Fibroblast of skin of abdomen (primary cell): Measurements from ENCODE around the gene TPSB2.
"Not testable (repeated sequence)": the region's sequence is repeated elsewhere in the genome, so short reads cannot be mapped to it uniquely, and the experiment has no call there.

Experiments
- DNase-seq: peaks from one replicate; pipeline ENCODE4 v3.0.0-alpha.2; 2013

The TPSB2 gene

DNA sequence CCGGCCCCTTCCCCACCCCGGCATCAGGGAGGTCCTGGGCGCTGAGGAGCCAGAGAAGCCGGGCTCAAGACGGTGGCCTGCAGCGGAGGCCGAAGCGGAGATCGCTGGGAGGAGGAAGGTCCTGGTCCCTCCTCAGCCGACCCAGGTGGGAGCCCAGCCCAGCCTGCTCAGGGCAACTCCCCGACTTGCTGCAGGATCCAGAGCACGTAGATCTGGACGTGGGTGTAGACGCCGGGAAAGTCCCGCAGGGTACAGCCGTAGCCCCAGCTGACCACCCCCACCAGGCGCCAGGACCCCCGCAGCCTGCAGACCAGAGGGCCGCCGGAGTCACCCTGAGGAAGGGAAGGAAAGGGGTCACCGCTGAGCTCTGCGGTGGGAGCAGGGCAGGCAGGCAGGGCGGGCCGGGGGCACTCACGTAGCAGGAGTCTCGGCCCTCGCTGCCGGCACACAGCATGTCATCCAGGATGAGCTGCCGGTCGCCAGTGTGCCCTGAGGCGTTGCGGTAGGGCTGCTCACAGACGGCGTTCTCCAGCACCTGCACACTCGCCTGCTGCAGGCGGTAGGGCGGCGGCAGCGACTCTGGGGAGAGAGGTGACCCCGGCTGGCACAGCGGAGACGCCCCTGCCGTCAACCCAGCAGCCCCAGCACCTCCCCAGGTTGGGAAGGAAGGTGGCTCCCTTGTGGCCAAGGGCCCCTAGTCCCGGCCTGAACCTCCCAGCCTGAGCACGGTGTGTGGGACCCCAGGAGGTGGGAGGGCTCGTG lies 31.3 kb upstream of the TPSB2 start:
- no peak for DNase-seq

DNA sequence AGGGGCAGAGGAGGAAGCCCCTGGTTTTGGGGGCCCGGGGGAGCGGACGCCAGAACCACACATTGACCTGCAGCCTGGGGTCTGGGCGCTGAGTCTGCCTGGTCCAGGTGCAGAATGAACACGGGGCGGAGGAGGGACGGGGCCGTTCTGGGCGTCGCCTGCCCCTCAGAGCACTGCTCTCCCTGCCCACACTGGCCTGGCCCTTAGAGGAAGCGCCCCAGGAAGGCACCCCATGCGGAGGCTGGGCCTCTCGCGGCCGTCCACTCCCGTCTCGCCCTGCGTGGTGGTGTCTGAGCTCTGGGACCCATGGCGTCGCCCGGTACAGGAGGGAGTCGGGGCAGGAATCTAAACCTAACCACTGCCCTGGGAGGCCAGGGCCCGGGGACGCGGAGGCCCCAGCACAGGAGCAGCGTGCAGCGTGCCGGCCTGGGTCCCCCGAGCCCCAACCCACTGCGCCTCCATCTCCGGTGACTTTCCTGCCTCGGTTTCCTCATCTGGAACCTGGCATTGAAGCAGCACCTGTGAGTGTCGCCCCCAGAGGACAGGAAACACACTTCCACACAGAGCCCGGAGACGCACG lies 30.2 kb upstream of the TPSB2 start:
- no peak for DNase-seq

DNA sequence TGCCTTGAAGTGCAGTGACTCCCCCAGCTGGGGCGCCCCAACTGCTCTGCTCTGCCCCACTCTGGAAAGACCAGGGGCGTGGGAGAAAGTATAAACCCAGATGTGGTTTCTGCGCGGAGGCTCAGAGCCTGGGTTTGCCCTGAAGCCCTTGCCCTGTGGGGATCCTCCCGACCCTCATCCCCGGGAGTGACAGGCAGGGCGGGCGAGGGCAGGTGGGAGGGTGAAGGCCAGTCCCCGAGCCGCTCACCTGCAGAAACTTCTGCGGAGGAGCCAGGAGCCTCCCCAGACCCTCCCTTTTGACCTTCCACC lies 29.7 kb upstream of the TPSB2 start:
- DNase-seq = no peak

DNA sequence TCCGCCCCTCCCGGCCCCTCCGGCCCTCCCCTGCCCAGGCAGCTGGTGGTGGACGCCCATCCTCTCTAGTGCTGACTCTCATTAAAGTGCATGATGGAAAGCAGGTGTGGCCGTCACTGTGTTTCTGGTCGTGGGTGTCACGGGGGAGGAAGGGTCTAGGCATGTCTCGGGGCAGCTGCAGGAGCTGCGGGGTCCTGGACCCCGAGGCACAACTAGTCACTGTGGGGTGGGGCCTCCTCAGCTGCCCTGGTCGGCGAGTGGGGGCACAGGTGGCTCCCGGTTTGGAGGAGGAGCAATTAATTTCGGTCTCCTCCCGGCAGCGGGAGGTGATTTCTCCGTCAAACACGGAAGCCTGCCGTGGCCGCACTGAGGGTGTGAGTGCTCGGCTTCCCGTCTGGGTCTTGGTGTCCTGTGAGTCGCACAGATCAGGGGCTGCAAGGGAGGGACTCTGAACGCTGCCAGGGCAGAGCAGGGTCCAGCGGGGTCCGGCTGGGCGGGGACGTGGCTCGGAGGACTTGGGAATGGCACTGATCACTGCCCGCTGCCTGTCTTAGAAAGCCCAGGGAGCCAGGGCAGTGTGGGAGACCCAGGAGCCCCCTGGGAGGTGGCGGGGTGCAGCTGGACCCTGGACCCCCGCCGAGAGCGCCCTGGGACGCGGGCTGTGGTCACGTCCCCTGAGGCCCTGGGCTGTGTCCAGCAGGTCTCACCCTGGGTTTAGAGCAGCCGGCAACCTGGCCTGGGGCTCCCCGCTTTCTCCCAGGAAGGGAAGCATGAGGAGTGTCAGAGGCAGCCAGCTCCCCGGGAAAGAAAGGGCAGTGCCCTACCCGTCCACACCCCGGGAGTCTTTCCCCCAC lies 29.1 kb upstream of the TPSB2 start:
- no peak for DNase-seq

DNA sequence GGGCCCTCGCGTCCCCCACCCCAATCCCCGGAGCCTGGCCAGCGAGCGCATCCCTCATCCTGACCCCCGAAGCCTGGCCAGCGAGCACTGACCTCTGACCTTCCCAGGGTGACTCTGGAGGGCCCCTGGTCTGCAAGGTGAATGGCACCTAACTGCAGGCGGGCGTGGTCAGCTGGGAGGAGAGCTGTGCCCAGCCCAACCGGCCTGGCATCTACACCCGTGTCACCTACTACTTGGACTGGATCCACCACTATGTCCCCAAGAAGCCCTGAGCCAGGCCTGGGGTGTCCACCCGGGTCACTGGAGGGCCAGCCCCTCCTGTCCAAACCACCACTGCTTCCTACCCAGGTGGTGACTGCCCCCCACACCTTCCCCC lies 28.2 kb upstream of the TPSB2 start:
- DNase-seq = no peak

DNA sequence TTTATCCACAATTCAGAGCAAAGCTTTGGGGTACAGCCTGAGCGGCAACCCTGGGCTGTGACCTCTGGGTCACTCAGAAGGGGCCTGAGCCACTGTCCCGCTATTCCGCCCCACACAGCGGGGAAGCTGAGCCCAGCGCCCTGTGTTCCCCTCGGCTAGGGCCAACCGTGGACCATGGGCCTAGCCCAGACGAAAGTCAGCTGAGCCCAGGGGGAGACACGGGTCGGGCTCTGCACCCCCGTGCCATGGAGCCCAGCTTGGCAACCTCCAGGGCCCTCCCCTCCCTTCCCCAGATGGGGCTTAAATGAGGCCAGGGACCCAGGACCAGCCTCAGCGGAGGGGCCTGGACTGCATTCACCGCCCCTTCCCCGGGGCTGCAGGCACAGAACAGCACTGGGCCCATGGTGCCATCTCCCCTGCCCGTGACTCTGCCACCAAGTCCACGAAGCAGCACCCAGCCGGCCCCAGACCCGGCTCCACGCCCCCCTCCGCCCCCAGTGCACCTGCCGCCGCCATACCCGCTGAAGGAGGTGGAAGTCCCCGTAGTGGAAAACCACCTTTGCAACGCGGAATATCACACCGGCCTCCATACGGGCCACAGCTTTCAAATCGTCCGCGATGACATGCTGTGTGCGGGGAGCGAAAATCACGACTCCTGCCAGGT lies 27.7 kb upstream of the TPSB2 start:
- no peak for DNase-seq

DNA sequence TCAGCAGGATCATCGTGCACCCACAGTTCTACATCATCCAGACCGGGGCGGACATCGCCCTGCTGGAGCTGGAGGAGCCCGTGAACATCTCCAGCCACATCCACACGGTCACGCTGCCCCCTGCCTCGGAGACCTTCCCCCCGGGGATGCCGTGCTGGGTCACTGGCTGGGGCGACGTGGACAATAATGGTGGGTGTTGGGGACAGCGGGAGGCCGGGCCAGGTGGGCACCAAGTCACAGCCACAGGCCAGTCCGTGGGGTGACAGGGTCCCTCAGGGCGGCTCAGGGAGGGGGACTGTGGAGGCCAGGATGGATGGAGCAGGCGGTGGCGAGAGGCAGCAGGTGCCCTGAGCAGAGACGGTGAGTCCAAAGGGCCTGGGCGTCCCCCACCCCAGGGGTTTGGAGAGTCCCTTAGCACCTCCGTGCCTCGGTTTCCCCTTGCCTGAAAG lies 26.9 kb upstream of the TPSB2 start:
- DNase-seq = no peak

DNA sequence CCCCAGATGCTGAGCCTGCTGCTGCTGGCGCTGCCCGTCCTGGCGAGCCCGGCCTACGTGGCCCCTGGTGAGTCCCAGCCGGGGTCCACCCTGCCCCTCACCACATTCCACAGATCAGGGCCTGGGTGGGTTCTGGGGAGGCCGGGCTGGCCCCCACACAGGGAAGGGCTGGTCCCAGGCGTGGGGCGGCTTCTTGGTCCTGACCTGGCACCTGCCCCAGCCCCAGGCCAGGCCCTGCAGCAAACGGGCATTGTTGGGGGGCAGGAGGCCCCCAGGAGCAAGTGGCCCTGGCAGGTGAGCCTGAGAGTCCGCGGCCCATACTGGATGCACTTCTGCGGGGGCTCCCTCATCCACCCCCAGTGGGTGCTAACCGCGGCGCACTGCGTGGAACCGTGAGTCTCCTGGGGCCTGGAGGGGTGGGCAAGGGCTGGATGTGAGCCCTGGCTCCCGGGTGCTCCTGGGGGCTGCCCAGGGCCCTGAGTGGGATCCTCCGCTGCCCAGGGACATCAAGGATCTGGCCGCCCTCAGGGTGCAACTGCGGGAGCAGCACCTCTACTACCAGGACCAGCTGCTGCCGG lies 26.4 kb upstream of the TPSB2 start:
- not testable (repeated sequence) for DNase-seq

DNA sequence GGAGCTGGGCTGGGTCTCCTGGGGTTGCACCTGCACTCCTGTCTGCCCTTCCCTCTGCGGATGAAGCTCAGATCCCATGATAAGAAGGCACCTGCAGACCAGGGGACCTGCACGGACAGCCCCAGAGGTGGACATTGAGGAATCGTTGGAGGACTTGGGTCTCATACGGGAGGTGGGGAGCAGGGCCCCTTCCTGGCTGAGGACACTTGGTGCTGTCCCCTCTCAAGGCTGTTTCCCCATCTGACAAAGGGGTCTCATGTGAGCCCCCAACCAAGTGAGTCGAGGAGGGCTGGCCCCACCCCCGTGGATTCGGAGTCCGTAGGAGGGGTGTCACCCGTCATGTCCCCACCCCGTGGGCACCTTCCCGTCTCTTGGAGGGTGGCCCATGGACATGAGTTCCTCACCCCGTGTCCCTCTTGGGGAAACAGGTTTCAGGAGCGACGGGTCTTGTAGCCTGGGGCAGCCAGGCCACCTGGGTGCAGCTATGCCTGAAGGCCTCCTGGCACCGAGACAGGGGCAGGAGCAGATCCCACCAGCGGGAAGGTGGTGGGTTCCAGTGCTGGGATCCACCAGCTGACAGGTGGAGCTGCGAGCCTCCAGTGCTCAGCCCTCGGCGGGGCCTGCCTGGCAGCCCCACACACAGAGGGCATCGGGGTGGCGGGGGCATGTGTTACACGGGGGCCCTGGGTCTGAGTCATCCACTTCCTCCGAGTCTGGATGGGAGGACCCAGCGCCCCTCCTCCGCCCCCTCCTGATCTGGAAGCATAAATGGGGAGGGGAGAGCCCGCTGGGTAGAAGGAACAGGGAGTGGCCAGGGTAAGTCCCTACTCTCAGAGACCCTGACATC lies 25.5 kb upstream of the TPSB2 start, which contains the start of gene TPSD1:
TSS of gene TPSD1 (plus strand) at position 794 of the 847 bp plus-strand sequence. CDS start 212 bp downstream, outside the sequence.
- not testable (repeated sequence) for DNase-seq

DNA sequence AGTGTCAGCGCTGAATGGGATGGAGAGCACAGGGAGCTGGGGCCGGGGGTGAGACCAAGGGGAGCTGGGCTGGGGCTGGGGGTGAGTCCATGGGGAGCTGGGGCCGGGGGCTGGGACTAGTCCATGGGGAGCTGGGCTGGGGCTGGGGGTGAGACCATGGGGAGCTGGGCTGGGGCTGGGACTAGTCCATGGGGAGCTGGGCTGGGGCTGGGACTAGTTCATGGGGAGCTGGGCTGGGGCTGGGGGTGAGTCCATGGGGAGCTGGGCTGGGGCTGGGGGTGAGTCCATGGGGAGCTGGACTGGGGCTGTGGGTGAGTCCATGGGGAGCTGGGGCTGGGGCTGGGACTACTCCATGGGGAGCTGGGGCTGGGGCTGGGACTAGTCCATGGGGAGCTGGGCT lies 24.8 kb upstream of the TPSB2 start:
- not testable (repeated sequence) for DNase-seq

DNA sequence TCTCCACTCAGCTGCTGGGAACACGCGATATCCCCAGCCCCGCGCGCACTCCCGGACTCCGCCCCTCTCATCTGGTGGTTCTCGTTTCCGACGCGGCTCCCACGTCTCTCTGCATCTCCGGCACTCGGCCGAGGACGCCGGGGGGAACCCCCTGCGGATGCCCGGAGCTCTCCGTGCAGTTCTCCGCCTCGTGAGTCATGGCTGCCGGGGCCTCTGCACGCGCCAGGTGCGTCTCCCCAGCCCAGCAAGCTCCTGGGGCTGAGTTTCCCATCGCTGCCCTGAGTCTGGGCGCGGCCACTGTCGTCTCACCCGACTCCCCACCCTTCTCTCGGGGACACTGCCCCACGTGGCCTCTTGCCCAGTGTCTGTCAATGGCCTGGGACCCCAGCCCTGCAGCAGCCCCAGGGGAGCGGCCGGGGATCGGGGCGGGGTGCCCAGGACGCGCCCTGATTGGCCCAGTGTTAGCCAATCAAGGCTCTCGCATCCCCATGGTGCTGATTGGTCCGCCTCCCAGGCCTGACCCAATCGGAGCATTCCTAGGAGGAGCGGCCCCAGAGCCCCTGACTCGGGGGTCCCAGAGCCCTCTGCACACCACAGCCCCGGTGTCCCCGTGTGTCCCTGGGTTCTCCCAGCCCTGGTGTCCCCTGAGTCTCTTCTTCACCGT lies 23.8 kb upstream of the TPSB2 start:
- not testable (repeated sequence) for DNase-seq

DNA sequence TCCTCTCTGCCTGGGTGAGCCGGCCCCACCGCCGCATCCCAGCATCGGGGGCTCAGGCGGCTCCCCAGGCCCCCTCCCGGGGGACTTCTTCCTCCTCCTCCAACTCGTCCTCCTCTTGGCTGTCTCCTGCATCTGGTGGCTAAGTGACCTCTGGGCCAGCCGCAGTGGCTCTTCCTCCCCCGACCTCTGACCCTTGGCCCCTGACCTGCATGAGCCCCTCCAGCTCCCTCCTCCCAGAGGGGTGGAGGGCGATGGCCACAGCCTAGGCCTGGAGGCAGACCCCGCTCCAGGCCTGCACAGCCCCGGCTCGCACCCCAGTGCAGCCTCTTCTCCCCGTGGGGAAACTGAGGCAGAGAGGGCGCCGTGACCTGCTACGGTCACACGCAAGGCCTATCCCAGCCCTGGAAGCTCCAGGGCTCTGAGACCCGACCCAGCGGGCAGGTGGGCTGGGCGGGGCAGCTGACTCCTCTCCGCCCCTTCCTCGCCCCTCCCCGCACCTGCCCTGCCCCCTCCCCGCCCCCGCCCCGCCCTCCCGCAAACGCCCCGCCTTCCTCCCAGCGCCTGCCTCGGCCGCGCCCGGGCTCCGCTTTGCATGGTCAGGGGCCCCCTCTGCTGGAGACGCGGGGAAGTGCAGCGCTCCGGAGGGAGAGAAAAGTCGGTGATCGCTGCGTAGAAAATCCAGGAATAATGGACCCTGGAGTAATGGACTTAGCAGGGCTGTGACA lies 19.2 kb upstream of the TPSB2 start:
- DNase-seq = not testable (repeated sequence)

DNA sequence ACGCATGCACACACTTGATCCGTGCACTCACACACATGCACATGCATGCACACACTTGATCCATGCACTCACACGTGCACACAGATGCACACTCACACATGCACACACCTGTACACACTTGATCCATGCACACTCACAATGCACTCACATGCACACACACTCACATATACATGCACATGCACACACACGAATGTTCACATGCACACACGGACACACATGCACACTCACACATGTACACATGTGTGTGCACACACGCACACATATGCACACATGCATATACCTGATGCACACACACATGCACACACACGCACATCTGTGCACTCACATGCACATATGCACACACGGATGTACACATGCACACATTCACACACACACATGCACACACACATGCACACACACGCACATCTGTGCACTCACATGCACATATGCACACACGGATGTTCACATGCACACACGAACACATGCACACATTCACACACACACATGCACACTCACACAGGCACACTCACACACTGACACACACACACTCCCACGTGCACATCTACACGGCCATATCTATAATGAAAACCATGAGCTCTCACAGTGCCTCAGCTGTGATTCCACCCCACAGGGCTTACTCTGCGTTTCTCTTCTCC lies 18.0 kb upstream of the TPSB2 start:
- DNase-seq = not testable (repeated sequence)

DNA sequence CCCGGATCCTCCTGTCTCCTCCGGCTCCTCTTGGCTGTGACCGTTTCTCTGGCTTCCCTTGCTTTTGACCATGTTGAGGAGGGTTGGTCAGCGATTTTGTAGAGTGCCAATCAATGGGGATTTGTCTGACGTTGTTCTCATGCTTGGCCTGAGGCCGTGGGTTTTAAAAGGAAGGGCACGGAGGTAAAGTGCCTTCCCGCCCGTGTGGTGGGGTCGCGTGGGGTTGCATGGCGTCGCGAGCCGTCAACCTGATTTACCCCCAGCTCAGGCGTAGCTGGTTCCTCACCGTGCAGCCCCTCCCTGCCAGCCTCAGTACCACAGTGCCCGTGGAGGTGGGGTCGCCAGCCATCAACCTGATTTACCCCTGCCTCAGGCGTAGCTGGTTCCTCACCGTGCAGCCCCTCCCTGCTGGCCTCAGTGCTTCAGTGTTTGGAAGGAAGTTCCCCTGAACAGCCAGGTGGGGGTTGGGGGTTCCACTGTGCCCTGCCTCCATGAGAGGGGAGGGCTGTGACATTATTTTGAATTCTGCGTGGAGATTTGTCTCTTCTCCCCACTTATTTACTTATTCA lies 15.6 kb upstream of the TPSB2 start:
- no peak for DNase-seq

DNA sequence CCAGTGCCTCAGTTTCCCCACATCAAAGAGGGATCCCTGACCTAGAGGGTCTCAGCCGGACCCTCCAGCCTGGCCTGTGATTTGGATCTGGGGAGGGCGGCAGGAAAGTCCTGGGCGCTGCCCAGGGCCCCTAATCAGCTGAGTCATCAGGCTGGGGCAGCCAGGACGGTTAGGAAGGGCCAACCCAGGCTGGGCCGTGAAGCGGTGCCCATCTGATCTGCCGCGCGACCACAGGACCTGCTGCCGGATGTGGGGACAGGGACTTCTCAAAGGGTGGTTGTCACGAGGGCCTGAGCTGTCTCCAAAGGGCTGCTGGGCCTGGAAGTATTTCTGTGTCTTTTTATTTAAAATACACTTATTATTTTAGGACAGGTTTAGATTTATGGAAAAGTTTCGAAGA lies 14.9 kb upstream of the TPSB2 start:
- no peak for DNase-seq

DNA sequence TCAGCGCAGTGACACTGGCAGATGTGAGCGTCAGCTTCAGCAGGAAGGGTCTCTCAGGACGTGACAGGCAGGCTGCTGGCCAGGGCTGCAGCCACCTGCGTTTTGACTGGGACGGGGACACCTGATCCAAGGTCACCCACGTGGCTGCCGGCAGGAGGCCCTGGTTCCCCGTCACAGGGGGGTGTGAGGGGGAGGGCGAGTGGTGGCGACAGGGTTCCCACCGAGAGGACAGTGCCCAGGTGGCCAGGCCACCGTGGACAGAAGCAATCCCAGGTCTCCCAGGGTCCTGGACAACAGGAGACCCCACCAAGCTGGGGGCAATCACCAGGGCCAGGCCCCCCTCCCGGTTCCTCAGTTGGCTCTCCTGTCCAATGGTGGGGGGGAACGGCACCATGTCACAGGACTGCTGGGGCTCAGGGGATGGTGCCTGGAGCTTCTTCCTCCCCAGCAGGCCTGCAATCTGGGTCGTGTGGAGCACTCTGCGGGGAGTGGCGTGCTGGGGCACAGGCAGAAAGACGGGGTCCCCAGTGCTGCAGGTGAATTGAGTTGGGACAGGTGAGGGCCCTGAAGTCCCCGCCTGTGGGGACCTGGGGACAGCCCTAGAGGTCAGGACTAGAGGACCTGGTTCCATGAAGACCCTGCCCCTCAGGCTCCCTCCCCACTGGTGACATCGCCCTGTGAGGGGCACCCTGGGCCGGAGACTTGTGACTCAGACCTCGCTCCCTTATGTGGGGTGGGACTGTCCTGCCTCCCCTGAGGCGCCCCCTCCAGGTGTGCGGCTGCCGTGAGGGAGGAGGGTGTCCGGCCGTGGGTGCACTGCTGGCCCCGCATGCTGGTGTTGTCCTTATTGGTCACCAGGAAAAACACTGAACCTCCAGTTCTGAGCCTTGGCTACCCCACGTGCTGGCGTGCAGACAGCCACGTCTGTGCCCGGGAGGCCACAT lies 14.2 kb upstream of the TPSB2 start:
- DNase-seq = not testable (repeated sequence)

DNA sequence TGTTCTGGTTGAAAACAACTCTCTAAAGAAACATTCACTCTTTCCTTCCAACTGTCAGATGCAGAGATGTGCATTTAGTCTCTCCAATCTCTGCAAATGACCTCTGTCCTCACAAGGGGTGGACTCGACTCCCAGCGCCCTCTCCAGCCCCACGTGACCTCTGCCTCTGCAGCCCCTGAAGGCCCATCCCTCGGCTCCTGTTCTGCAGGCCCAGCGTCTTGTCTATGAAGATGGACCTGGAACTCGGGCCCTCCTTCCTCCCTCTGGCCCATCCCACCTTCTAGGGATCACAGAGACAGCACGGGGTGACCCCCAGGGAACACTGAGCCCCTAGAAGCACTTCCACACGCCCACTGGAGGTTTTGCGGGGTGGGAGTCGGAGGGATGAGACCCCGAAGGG lies 13.4 kb upstream of the TPSB2 start:
- not testable (repeated sequence) for DNase-seq

DNA sequence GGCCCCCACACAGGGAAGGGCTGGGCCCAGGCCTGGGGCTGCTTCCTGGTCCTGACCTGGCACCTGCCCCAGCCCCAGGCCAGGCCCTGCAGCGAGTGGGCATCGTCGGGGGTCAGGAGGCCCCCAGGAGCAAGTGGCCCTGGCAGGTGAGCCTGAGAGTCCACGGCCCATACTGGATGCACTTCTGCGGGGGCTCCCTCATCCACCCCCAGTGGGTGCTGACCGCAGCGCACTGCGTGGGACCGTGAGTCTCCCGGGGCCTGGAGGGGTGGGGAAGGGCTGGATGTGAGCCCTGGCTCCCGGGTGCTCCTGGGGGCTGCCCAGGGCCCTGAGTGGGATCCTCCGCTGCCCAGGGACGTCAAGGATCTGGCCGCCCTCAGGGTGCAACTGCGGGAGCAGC lies 11.1 kb upstream of the TPSB2 start:
- DNase-seq = not testable (repeated sequence)
